RWPE1 (cell line): ENCODE data around the gene LRP4.
"Not testable (repeated sequence)": the region's sequence is repeated elsewhere in the genome, so short reads cannot be mapped to it uniquely, and the experiment has no call there.

Experiments used
- CTCF ChIA-PET: fragments of 350-600 bp; sonication (Branson Sonifier 250); formaldehyde crosslinking; extraction: SDS; loops from one replicate; lab custom pipeline; 2021; lab: Yijun Ruan, JAX
- POLR2A ChIA-PET: fragments of 400-600 bp; formaldehyde crosslinking; extraction: SDS; loops from one replicate; lab custom pipeline; 2020; ENCODE audit warnings: antibody characterized with exemption; ENCODE audit not compliant: low non-redundant PET; lab: Yijun Ruan, JAX
- DNase-seq: peaks from one replicate; pipeline ENCODE4 v3.0.0; 2012; ENCODE audit warnings: low spot score
- H3K27ac ChIP-seq: fragments of 450-650 bp; 2 replicates; pipeline ENCODE4 v1.5.1; 2017
- CTCF ChIP-seq: fragments of 450-650 bp; conservative IDR thresholded peaks from 2 replicates; pipeline ENCODE4 v1.5.1; 2017; ENCODE audit warnings: low read depth, mild to moderate bottlenecking

Gene LRP4

GRCh38 chr11:46918083-46918787, at the start of gene LRP4:
LRP4 (minus strand) TSS chr11:46918550; CDS start chr11:46918379, 171 bp downstream.
- TF ChIP-seq CTCF, result peak; percentile 23
- CTCF ChIA-PET, result interaction anchor here (1.1 to 1.3 kb wide), 2 partner anchors 235 to 239 kb away, joined by 3 to 6 read pairs; no protein-coding TSS in a partner anchor
- DNase-seq, result no peak
- peak within 1 kb of the TSS; percentile 93 for H3K27ac ChIP-seq
- POLR2A ChIA-PET, result no interaction called here

- no peak overlapping the region for H3K27ac ChIP-seq
- DNase-seq, result no peak
- ChIA-PET POLR2A (no interaction called here), CTCF (interaction anchor here (0.5 to 0.7 kb wide), 3 partner anchors 101 to 475 kb away, joined by 3 to 5 read pairs (median 4); no protein-coding TSS in a partner anchor)
- TF ChIP-seq CTCF, result no peak
Observed at GRCh38 chr11:46967962-46968361, 49.6 kb upstream of the LRP4 start.

GRCh38 chr11:46966773-46967172, 48.4 kb upstream of the LRP4 start:
- TF ChIP-seq CTCF, result no peak
- DNase-seq, result no peak
- POLR2A ChIA-PET, result no interaction called here
- H3K27ac ChIP-seq, result no peak overlapping the region
- CTCF ChIA-PET, result interaction anchor here (0.5 to 0.7 kb wide), 2 partner anchors 39 to 71 kb away, joined by 3 to 4 read pairs; no protein-coding TSS in a partner anchor

- H3K27ac ChIP-seq, result no peak overlapping the region
- ChIA-PET CTCF (interaction anchor here (0.8 kb wide), 1 partner anchor 140 kb away, joined by 9 read pairs; no protein-coding TSS in a partner anchor), POLR2A (interaction anchor here (0.7 kb wide), 1 partner anchor 193 kb away, joined by 4 read pairs; no protein-coding TSS in a partner anchor)
- no peak for TF ChIP-seq CTCF
- no peak for DNase-seq
Observed at GRCh38 chr11:46963844-46964243, 45.5 kb upstream of the LRP4 start.

- CTCF ChIA-PET, DNase-seq, H3K27ac ChIP-seq: not testable (repeated sequence)
- POLR2A ChIA-PET, result interaction anchor here (0.5 kb wide), 1 partner anchor 354 kb away, joined by 4 read pairs; no protein-coding TSS in a partner anchor
Observed at GRCh38 chr11:46961886-46962285, 43.5 kb upstream of the LRP4 start.

- no peak for DNase-seq
- no peak for TF ChIP-seq CTCF
- POLR2A ChIA-PET, result no interaction called here
- no peak overlapping the region for H3K27ac ChIP-seq
- CTCF ChIA-PET, result no interaction called here
Observed at GRCh38 chr11:46961041-46961440, 42.7 kb upstream of the LRP4 start.

GRCh38 chr11:46958777-46959176, 40.4 kb upstream of the LRP4 start:
- POLR2A ChIA-PET, result no interaction called here
- CTCF ChIA-PET, result interaction anchor here (0.7 kb wide), 1 partner anchor 24 kb away, joined by 3 read pairs; no protein-coding TSS in a partner anchor
- no peak for TF ChIP-seq CTCF
- H3K27ac ChIP-seq, result no peak overlapping the region
- no peak for DNase-seq
